Measurements from ENCODE around the gene LRFN4.

Gene LRFN4

GRCh38 chr11:66845876-66846212 lies 11.0 kb upstream of the LRFN4 start:
- no peak for DNase-seq

DNA sequence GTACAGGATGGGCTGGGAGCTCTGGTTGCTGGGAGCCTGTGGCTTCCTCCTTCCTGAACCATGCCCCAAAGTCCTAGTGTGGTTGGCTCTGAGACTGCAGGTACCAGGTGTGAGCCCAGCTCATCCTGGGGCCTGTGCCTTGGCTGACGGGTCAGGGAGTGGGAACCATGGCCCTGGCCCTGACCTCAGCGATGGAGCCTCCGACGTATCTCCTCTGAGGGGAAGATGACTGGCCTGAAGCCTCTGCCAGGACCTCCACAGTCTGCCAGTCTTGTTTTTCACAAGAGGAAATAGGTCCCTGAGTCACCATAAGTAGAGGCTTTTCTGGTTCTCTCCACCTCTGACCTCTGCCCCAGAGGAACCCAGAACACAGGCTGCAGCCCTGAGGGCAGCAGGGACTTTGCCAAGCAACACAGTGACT lies 10.2 kb upstream of the LRFN4 start:
- DNase-seq, result no peak

- DNase-seq, result no peak
Observed at GRCh38 chr11:66847461-66848232, 9.2 kb upstream of the LRFN4 start.

- DNase-seq, result no peak
Observed at GRCh38 chr11:66848671-66849500, 8.0 kb upstream of the LRFN4 start.

DNA sequence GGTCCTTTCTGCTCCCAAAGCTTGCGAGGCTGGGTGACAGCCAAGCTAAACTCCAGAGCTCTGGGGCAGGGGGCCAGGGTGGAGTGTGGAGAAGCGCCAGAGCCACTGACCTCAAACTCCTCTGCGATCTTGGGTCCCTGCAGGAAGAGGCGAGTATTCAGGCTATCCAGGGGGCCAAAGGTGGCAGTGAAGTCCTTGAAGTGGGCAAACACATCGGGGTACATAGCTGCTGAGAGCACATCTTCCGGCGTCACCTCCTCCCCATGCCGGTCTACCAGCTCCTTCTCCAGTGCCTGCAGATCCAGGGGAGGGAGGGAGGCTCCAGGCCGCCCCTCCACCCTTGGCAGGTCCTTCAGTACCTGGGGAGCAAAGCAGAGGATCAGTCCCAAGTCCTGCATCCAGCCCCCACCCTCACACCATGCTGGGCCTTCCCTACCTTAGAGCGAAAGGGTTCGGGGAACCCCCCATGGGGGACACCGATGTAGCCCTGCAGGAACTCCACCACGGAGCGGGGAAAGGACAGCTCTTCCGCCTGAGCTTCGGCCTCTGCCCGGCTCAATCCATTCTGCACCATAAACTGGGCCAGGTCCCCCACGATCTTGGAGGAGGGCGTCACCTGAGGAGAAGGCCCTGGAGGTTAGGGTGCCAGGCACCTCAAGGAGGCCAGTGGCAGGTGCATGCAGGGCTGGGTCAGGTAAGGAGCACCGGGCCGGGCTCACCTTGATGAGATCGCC lies 7.2 kb upstream of the LRFN4 start:
- DNase-seq, result no peak

DNA sequence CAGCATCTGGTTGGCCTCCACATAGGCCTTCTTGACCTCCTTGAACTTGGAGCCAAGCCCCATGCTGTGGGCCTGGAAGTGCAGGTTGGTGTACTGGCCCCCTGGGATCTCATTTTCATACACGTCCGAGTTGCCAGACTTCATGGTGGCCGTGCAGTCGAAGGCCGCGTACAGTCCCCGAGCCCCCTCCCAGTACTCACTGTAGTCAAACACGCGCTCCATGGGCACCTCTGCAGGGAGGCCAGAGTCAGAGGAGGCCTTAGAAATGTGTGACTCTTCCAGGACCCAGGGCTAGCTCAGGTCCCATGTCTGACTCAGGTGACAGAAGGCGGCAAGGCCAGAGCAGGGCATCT lies 6.7 kb upstream of the LRFN4 start:
- DNase-seq, result no peak

DNA sequence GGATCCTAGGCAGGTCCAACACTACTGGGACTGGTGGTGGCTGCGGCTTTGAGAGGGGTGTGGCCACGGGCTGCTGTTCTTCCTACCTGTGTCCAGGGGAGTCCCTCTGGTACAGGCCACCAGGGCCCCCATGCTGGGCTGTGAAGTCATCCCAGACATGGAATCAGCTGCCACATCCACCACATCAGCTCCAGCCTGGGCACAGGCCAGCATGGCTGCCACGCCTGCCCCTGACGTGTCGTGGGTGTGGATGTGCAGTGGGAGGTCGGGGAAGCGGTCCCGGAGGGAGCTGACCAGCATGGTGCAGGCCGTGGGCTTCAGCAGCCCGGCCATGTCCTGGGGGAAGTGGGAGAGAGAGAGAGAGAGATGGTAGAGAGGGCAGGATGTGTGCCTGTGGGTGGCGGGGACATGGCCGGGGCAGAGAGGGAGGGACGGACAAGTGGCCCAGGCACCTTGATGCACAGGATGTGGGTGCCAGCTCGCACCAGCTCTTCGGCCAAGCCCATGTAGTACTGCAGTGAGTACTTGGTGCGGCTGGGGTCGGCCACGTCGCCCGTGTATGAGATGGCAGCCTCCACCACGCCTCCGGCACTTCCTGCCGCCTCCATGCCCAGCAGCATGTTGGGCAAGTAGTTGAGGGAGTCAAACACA lies 6.2 kb upstream of the LRFN4 start:
- DNase-seq, result no peak

- no peak for DNase-seq
Observed at GRCh38 chr11:66851239-66851596, 5.6 kb upstream of the LRFN4 start.

- DNase-seq, result no peak
Observed at GRCh38 chr11:66851698-66852465, 5.0 kb upstream of the LRFN4 start.

GRCh38 chr11:66852466-66853241 lies 4.2 kb upstream of the LRFN4 start:
- DNase-seq, result no peak

- no peak for DNase-seq
Observed at GRCh38 chr11:66853242-66854229, 3.3 kb upstream of the LRFN4 start.

DNA sequence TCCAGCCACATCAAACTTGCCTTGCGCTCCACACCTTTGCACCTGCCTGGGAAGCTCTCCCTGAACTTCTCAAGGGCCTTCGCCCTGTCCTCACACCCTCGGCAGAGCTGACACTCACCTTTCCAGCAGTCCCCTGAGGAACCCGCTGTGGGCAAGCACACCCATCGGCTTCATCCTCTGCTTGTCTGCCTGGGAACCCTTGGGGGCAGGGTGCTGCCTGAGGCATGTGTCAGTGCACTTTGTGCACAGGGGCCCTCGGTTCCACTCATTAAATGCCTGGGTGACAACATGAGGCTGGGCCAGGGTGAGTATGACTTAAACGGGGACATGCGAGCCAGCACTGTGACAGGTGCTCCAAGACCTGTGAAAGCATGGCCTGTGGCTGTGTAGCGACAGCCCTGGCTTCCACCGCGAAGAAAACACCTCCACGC lies 2.6 kb upstream of the LRFN4 start:
- DNase-seq, result no peak

DNA sequence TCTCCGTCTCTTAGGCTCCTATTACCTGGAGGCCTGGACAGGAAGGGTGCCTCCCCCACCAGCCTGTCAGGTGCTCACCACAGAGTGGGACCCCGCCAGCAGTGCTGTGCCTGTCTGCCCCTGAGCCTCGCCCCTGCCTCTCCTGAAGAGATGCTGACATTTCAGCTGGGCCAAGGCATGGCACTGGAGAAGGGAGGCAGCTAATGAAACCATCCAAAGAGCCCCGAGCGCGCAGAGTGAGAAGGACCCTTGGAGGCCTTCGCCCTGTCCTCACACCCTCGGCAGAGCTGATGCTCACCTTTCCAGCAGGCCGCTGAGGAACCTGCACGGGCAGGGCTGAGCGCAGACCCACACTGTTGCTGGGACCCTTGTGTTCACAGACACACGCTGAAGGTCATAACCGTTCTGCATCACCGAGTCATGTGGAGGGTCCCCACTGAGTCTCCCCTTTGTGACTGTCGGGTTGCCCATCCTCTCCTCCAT lies 2.1 kb upstream of the LRFN4 start:
- DNase-seq, result no peak

DNA sequence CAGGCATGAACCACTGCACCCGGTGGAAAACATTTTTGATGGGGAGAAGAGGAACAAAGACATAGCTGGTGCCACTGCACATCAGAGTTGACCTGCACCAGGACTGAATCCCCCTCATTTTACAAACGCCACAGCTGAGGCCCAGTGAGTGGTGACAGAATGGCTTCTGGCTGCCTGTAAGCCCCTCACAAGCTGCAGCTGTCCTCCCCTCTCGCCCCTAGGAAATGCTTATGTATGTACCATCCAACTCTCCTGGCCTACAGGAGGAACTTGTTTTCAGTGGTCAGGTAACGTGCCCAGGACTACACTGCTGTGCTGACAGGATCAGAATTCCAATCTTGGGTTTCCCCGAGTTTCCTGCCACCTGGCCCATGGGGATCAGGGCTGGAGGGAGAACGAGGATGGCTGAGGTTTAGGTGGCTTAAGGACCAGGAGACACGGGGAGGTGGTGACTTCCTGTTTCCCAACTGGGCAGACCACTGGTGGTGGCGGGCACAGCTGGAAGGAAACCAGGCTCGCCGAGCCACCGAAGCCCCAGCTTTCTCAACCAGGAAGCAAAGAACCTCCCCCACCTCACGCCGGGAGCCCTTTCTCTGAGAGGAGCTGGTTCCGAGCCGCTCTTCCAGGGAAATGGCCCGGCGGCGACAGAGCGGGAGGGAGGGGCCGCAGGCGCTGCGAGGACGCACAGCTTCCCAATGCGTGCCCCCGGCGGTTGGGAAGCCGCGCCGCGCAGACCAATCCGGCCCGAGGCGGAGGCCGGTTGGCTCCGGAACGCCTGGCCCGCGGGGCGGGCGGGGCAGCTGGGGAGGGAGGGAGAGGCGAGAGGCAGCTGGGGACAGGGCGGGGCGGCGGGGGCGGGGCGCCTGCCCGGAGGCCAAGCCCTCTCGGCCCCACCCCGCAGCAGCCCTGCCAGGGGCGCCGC lies 1.0 kb upstream of the LRFN4 start:
- DNase-seq, result peak; percentile 51 to 65 (median 62)

- DNase-seq, result no peak
Observed at GRCh38 chr11:66857234-66857926, 516 bp downstream of the LRFN4 start.

GRCh38 chr11:66857927-66858185 lies 992 bp downstream of the LRFN4 start:
- no peak for DNase-seq

DNA sequence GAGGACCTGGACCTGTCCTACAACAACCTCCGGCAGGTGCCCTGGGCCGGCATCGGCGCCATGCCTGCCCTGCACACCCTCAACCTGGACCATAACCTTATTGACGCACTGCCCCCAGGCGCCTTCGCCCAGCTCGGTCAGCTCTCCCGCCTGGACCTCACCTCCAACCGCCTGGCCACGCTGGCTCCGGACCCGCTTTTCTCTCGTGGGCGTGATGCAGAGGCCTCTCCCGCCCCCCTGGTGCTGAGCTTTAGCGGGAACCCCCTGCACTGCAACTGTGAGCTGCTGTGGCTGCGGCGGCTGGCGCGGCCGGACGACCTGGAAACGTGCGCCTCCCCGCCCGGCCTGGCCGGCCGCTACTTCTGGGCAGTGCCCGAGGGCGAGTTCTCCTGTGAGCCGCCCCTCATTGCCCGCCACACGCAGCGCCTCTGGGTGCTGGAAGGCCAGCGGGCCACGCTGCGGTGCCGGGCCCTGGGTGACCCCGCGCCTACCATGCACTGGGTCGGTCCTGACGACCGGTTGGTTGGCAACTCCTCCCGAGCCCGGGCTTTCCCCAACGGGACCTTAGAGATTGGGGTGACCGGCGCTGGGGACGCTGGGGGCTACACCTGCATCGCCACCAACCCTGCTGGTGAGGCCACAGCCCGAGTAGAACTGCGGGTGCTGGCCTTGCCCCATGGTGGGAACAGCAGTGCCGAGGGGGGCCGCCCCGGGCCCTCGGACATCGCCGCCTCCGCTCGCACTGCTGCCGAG lies 1.5 kb downstream of the LRFN4 start:
- no peak for DNase-seq

Measured in activated CD4-positive, CD25-positive, alpha-beta regulatory T cell (primary cell).